PC-3 (cell line): ENCODE results near the gene KLHDC2. TPM values are rescaled to one million over a fixed set of nuclear protein-coding genes. Genes with fewer than 3 reads are reported as not detected.
A peak's percentile ranks its signal among the peaks of the same experiment; 100 is the strongest.
"Not testable (repeated sequence)": the region's sequence is repeated elsewhere in the genome, so short reads cannot be mapped to it uniquely, and the experiment has no call there.

Experiments used
- ATAC-seq: fragments of 200-7000 bp; cut with Tn5 transposase; 2 replicates; pipeline ENCODE4 v1.9.1; 2020; ENCODE audit warnings: mild to moderate bottlenecking, moderate library complexity
- BruUV-seq: library from RNA; stranded (reverse); fragments of 400-500 nt; replicated peaks from 2 replicates; lab custom pipeline; 2021; lab: Mats Ljungman, UMichigan
- CTCF ChIA-PET: fragments of 300-600 bp; sonication (Branson Sonifier 250); formaldehyde crosslinking; loops from one replicate; lab custom pipeline; 2022; ENCODE audit warnings: antibody characterized with exemption; lab: Charles Lee
- POLR2A ChIA-PET: fragments of 300-600 bp; sonication (Branson Sonifier 250); formaldehyde crosslinking; loops from one replicate; lab custom pipeline; 2022; ENCODE audit warnings: antibody characterized with exemption; ENCODE audit not compliant: unreplicated experiment; lab: Charles Lee
- DNase-seq: peaks from one replicate; pipeline ENCODE4 v3.0.0-alpha.2; 2015
- H2AFZ ChIP-seq: fragments of 300-600 bp; sonication (generic); 2 replicates; pipeline ENCODE4 v1.6.0; 2016; ENCODE audit warnings: antibody characterized with exemption, low read length
- H3F3A ChIP-seq: fragments of 300-600 bp; sonication (generic); one replicate; pipeline ENCODE4 v1.6.0; 2017; ENCODE audit warnings: antibody characterized with exemption, low read length, control low read depth, mild to moderate bottlenecking; ENCODE audit not compliant: unreplicated experiment
- H3K27ac ChIP-seq: fragments of 300-600 bp; sonication (generic); 2 replicates; pipeline ENCODE4 v1.5.1; 2016; ENCODE audit warnings: mild to moderate bottlenecking, low read length
- H3K27me3 ChIP-seq: fragments of 300-600 bp; sonication (generic); 2 replicates; pipeline ENCODE4 v1.6.1; 2016; ENCODE audit warnings: low read length, mixed read lengths
- H3K36me3 ChIP-seq: fragments of 300-600 bp; sonication (generic); 2 replicates; pipeline ENCODE4 v1.6.1; 2016; ENCODE audit warnings: low read depth, mixed run types, low read length, mixed read lengths
- H3K4me1 ChIP-seq: fragments of 300-600 bp; sonication (generic); 2 replicates; pipeline ENCODE4 v1.5.1; 2016; ENCODE audit warnings: low read length; ENCODE audit not compliant: insufficient read depth
- H3K4me2 ChIP-seq: fragments of 300-600 bp; sonication (generic); 2 replicates; pipeline ENCODE4 v1.6.0; 2016; ENCODE audit warnings: low read length
- H3K4me3 ChIP-seq: fragments of 300-600 bp; sonication (generic); 2 replicates; pipeline ENCODE4 v1.5.1; 2016; ENCODE audit warnings: mild to moderate bottlenecking, low read length, mixed read lengths
- H3K79me2 ChIP-seq: fragments of 300-600 bp; sonication (generic); 2 replicates; pipeline ENCODE4 v1.6.1; 2017; ENCODE audit warnings: low read length, mixed read lengths
- H3K9ac ChIP-seq: fragments of 300-600 bp; sonication (generic); 2 replicates; pipeline ENCODE4 v1.6.0; 2016; ENCODE audit warnings: mild to moderate bottlenecking, low read length
- H3K9me2 ChIP-seq: fragments of 300-600 bp; sonication (generic); replicated peaks from 2 replicates; pipeline ENCODE4 v1.6.1; 2016; ENCODE audit warnings: mixed run types, low read length, mixed read lengths
- H3K9me3 ChIP-seq: fragments of 300-600 bp; sonication (generic); 2 replicates; pipeline ENCODE4 v1.6.1; 2016; ENCODE audit warnings: low read length, mixed read lengths
- H4K20me1 ChIP-seq: fragments of 300-600 bp; sonication (generic); 2 replicates; pipeline ENCODE4 v1.6.1; 2016; ENCODE audit warnings: low read length, mixed read lengths
- CTCF ChIP-seq: fragments of 300-600 bp; sonication (generic); conservative IDR thresholded peaks from 2 replicates; pipeline ENCODE4 v1.5.1; 2017; ENCODE audit warnings: antibody characterized with exemption, low read depth, mild to moderate bottlenecking, low read length
- EZH2 ChIP-seq: fragments of 300-600 bp; sonication (generic); IDR thresholded peaks from one replicate; pipeline ENCODE4 v1.6.1; 2017; ENCODE audit warnings: antibody characterized with exemption, mild to moderate bottlenecking, low read length; ENCODE audit not compliant: unreplicated experiment
- EZH2phosphoT487 ChIP-seq: fragments of 300-600 bp; sonication (generic); IDR thresholded peaks from 2 replicates; pipeline ENCODE4 v1.6.1; 2018; ENCODE audit warnings: mild to moderate bottlenecking, antibody characterized with exemption, low read length, borderline replicate concordance
- intact Hi-C: fragments of 100-400 bp; cut with micrococcal nuclease; formaldehyde crosslinking; loops from 2 replicates; pipeline ENCODE4 v1.9.0; 2023
- total RNA-seq: library from RNA; depleted of rRNA; stranded (reverse); fragments of >200 nt; gene quantifications from 2 replicates; pipeline ENCODE4 v1.2.3, GENCODE V29; 2014

KLHDC2 gene
- total RNA-seq, 1 experiment from 2014 or later, result 126 TPM

GRCh38 chr14:49786315-49786714 lies 18.4 kb downstream of the KLHDC2 start:
- H3K4me3 ChIP-seq, result no peak overlapping the region
- H3K9me2 ChIP-seq, result no peaks in the 10 kb centered on the region
- DNase-seq, result no peak
- H3K9ac ChIP-seq, result no peak overlapping the region
- H3F3A ChIP-seq, result no peaks in the 10 kb centered on the region
- H3K27ac ChIP-seq, result no peak overlapping the region
- no TSS peak for BruUV-seq
- H4K20me1 ChIP-seq, result no peaks in the 10 kb centered on the region
- H3K36me3 ChIP-seq, result peaks cover 77% of the 10 kb centered on the region
- no peaks in the 10 kb centered on the region for H3K4me1 ChIP-seq
- TF ChIP-seq CTCF (no peak), EZH2 (no peak), EZH2phosphoT487 (no peak)
- no peak overlapping the region for H3K4me2 ChIP-seq
- ATAC-seq, result no peak
- no peaks in the 10 kb centered on the region for H3K79me2 ChIP-seq
- H3K27me3 ChIP-seq, result no peaks in the 10 kb centered on the region
- POLR2A ChIA-PET, result no interaction called here
- intact Hi-C loops, result no loop called here
- CTCF ChIA-PET, result no interaction called here
- H3K9me3 ChIP-seq, result no peaks in the 10 kb centered on the region
- H2AFZ ChIP-seq, result no peak overlapping the region

- H3K9me3 ChIP-seq, result no peaks in the 10 kb centered on the region
- BruUV-seq, result no TSS peak
These were observed 24.7 kb downstream of the KLHDC2 start for GRCh38 chr14:49792618-49793017.

DNA sequence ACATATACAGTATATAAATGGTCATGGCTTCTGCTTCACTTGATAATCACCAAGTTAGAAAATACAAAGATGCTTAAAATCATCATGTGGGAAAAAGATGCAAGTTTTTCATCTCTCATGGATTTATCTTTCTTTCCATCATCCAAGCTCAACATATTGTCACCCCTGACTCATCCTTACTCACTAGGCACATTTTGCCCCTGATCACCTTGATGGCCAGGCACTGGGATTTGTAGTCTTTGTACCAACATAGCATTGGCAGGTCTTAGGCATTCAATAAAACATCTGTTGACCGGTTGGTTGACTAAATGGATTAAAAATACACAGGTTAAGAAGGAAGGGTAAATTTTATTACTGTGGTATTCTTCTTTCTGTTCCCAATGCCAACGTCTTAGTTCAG lies 28.1 kb downstream of the KLHDC2 start:
- H3K9me2 ChIP-seq, result no peaks in the 10 kb centered on the region
- H3F3A ChIP-seq, result no peaks in the 10 kb centered on the region
- H3K27ac ChIP-seq, result no peak overlapping the region
- TF ChIP-seq EZH2 (no peak), EZH2phosphoT487 (no peak)
- no peak overlapping the region for H2AFZ ChIP-seq
- ChIA-PET POLR2A (interaction anchor here (0.8 kb wide), 1 partner anchor 162 kb away, joined by 5 read pairs; no protein-coding TSS in a partner anchor), CTCF (interaction anchor here (0.6 to 0.9 kb wide), 2 partner anchors 58 to 162 kb away, joined by 3 read pairs; no protein-coding TSS in a partner anchor)
- peak; percentile 79 for DNase-seq
- no TSS peak for BruUV-seq
- no peaks in the 10 kb centered on the region for H3K9me3 ChIP-seq
- H3K4me3 ChIP-seq, result no peak overlapping the region
- H3K79me2 ChIP-seq, result no peaks in the 10 kb centered on the region
- no peaks in the 10 kb centered on the region for H4K20me1 ChIP-seq
- H3K36me3 ChIP-seq, result peaks cover 61% of the 10 kb centered on the region
- intact Hi-C loops, result no loop called here
- ATAC-seq, result peak; percentile 92
- H3K27me3 ChIP-seq, result no peaks in the 10 kb centered on the region
- H3K4me1 ChIP-seq, result peaks cover 11% of the 10 kb centered on the region
- no peak overlapping the region for H3K9ac ChIP-seq
- H3K4me2 ChIP-seq, result no peak overlapping the region

More at GRCh38 chr14:49792618-49793017, 24.7 kb downstream of the KLHDC2 start:
- Histone ChIP-seq H3K27me3 (no peaks in the 10 kb centered on the region), H3K27ac (no peak overlapping the region), H3K4me1 (peaks cover 11% of the 10 kb centered on the region), H3K36me3 (peaks cover 52% of the 10 kb centered on the region), H3K4me3 (no peak overlapping the region), H3K9me2 (no peaks in the 10 kb centered on the region), H3F3A (no peaks in the 10 kb centered on the region), H3K9ac (no peak overlapping the region), H4K20me1 (no peaks in the 10 kb centered on the region), H2AFZ (no peak overlapping the region), H3K4me2 (no peak overlapping the region), H3K79me2 (no peaks in the 10 kb centered on the region)
- ChIA-PET CTCF (no interaction called here), POLR2A (no interaction called here)
- intact Hi-C loops, result no loop called here
- ATAC-seq (no peak), DNase-seq (no peak)
- TF ChIP-seq EZH2phosphoT487, result no peak
- no peak for TF ChIP-seq EZH2

DNA sequence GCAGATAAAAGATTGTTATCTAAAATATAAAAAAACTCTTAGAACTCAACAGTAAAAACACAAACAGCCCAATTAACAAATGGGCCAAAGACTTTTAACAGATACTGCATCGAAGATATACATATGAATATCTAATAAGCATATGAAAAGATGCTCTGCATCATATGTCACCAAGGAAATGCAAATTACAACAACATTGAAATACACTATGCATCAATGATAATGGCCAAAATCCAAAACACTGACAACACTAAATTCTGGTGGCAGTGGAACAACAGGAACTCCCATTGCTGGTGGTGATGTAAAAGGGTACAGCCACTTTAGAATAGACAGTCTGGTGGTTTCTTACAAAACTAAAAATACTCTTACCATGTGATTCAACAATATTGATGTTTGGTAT lies 40.8 kb downstream of the KLHDC2 start:
- intact Hi-C loops, result no loop called here
- Histone ChIP-seq H3K9ac (no peak overlapping the region), H3K36me3 (peaks cover 59% of the 10 kb centered on the region), H3K4me1 (no peaks in the 10 kb centered on the region), H3K79me2 (no peaks in the 10 kb centered on the region), H3F3A (peaks cover 4% of the 10 kb centered on the region), H2AFZ (no peak overlapping the region), H4K20me1 (no peaks in the 10 kb centered on the region), H3K9me3 (no peaks in the 10 kb centered on the region), H3K4me3 (no peak overlapping the region), H3K27me3 (no peaks in the 10 kb centered on the region), H3K27ac (no peak overlapping the region), H3K9me2 (no peaks in the 10 kb centered on the region), H3K4me2 (no peak overlapping the region)
- ChIA-PET CTCF (no interaction called here), POLR2A (no interaction called here)
- TF ChIP-seq EZH2 (no peak), EZH2phosphoT487 (no peak), CTCF (no peak)
- BruUV-seq, result no TSS peak
- ATAC-seq (no peak), DNase-seq (no peak)

- H3K9me2 ChIP-seq, H3K4me2 ChIP-seq, H3F3A ChIP-seq, H3K9ac ChIP-seq, H3K9me3 ChIP-seq, H3K27me3 ChIP-seq, H3K79me2 ChIP-seq, H4K20me1 ChIP-seq, DNase-seq, CTCF ChIA-PET, POLR2A ChIA-PET, H3K4me3 ChIP-seq, H3K27ac ChIP-seq, intact Hi-C loops, ATAC-seq, H3K4me1 ChIP-seq, H2AFZ ChIP-seq: not testable (repeated sequence)
- peaks cover 65% of the 10 kb centered on the region for H3K36me3 ChIP-seq
- BruUV-seq, result TSS peak; percentile 4
These were observed 48.2 kb downstream of the KLHDC2 start for GRCh38 chr14:49816118-49816517.
